NCI-H774 (cell line): Measurements from ENCODE around the gene ARHGAP24.

Experiments used
- DNase-seq: peaks from one replicate; lab custom pipeline; 2025; lab: John Stamatoyannopoulos, UW

Gene ARHGAP24

GRCh38 chr4:85580489-85580888 lies 105.5 kb downstream of the ARHGAP24 start:
- no peak for DNase-seq

- DNase-seq, result no peak
These were observed 113.0 kb downstream of the ARHGAP24 start for GRCh38 chr4:85587952-85588351.

DNA sequence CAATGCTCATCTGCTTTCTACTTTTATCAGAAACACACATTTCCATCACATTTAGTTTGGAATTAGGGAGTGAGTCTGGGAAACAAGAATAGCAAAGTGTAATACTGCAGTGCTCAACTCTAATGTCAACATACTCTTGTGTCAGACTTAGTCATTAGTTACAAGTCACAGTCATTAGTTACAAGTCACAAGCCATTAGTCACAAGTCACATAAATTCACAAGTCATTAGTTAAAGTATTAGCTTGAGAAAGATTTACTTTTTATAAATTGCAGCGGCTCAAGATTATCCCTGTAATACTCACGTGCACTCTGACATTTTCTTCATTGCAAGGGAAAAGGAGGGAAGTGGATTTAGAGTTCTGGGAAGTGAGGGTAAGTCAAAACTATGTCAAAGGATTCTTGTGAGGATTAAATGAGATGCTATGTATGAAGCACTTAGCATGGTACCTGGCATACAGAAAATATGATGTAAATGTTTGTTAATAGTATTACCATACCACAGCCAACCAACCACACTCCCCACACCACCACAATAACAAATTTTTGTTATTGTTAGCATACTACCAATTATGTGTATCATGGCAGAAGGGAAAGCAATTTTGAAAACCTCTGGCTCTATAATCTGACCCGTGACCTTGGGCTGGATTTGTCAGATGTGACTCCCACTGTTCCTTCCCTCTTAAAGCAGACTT lies 116.6 kb downstream of the ARHGAP24 start:
- DNase-seq, result no peak

GRCh38 chr4:85595098-85595775 lies 120.3 kb downstream of the ARHGAP24 start:
- no peak for DNase-seq

- DNase-seq, result no peak
These were observed 121.0 kb downstream of the ARHGAP24 start for GRCh38 chr4:85595796-85596559.

DNA sequence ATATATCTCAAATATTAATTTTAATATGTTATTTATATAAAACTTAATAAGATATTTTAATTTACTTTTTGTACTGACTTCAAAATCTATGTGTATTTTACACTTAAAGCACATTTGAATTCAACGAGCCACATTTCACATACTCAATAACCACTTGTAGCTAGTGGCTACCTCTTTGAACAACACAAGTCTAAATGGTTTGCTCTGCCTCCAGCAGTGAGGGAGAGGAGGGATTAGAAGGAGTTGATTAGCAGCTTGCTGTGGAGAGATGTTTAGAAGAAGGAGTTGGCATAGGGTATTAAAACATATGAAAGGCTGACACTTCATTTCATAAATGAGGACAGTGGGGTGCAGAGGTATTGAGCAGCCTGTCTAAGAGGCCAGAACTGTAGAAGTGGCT lies 124.0 kb downstream of the ARHGAP24 start:
- no peak for DNase-seq

GRCh38 chr4:85600501-85600900 lies 125.6 kb downstream of the ARHGAP24 start:
- no peak for DNase-seq

- no peak for DNase-seq
These were observed 128.7 kb downstream of the ARHGAP24 start for GRCh38 chr4:85603437-85604336.

GRCh38 chr4:85606505-85606904 lies 131.6 kb downstream of the ARHGAP24 start:
- DNase-seq, result no peak

- DNase-seq, result peak; percentile 51
These were observed 132.7 kb downstream of the ARHGAP24 start for GRCh38 chr4:85607624-85608023.

GRCh38 chr4:85610450-85610849 lies 135.5 kb downstream of the ARHGAP24 start:
- no peak for DNase-seq

DNA sequence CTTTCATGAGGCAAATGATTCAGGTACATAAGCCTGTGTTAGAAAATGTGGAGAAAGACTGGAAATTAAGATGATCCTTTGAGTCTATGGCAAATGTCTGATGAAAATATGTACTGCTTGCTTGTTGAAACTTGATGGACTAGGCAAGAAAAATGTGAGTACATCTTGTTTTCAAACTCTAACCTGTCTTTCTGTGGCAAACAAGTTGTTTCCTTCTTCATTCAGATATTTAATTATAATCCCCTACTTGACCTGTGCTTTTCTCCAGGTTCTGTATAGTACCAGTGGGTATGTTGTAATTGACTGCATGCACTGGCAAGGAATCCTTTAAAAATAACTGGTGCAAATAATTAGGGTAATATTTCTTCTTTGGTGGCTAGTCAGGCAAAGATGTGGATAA lies 136.7 kb downstream of the ARHGAP24 start:
- no peak for DNase-seq

- no peak for DNase-seq
These were observed 139.0 kb downstream of the ARHGAP24 start for GRCh38 chr4:85613901-85614300.

- no peak for DNase-seq
These were observed 141.0 kb downstream of the ARHGAP24 start for GRCh38 chr4:85615952-85616351.

DNA sequence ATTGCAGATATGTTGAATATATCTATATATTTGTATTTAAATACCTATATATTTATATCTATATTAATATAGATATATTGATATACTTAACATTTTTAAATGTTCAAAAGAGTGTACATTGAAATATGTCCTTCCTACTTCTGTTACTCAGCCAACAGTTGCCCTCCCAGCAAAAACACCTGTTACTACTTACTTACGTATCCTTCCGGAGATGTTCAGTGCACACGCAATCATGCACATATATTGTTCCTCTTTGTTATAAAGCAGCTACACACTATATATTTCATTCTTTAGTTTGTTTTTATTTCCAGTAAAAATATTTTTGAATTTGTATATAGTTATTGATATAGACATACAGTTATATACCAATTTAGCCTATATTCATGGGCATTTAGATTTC lies 142.3 kb downstream of the ARHGAP24 start:
- no peak for DNase-seq

DNA sequence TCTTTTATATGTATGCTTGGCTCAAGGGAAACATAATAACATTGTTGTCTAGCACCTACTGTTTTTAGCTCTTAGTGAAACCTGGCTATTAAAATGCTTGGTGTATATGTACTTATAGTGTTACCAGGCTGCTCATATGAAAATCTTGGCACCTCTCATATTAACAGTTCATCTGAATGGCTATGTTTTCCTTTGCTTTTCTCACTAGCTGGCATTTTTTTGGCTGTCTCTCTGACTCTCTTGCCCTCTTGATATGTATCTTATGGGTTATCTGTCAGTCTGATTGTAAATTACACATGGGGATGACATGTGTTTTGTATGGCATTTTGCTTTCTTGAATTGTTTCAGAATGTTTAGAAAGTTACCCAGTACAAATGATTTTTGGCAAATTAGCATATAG lies 158.0 kb downstream of the ARHGAP24 start:
- no peak for DNase-seq

DNA sequence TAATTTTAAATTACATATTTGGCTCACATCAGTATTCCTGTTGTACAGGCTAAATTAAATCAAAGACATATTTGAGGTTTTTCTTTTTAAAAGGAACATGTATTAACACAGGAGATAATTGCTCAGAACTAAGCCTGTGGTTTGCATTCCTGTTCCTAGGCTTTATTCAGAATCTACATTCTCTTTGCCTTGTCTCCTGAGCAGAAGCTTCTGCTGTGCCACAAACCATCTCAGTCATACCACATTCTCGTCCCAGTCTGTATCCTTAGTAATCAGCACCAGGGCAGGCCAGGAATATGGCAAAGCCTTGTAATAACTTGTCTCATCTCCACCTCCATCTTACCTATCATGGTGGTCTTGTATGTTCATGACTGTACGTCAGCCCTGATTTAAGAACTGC lies 162.8 kb downstream of the ARHGAP24 start:
- no peak for DNase-seq

DNA sequence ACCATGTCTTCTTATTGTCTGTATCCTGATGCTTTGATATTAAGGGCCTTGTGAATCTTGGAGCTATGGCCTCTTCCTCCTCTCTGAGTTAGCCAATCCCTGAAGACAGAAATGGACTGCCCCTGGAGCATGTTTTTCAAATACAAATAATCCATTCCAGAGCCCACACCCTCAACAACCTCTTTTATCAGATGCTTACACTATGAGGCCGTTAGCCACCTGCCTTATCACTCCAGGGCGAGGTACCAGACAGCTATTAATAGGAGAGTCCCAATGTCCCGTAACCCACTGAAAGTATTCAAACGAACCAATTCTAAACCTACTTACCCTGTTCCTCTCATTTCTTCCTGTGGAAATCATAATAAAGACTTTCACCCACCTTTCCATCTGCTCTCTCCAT lies 165.0 kb downstream of the ARHGAP24 start:
- no peak for DNase-seq

DNA sequence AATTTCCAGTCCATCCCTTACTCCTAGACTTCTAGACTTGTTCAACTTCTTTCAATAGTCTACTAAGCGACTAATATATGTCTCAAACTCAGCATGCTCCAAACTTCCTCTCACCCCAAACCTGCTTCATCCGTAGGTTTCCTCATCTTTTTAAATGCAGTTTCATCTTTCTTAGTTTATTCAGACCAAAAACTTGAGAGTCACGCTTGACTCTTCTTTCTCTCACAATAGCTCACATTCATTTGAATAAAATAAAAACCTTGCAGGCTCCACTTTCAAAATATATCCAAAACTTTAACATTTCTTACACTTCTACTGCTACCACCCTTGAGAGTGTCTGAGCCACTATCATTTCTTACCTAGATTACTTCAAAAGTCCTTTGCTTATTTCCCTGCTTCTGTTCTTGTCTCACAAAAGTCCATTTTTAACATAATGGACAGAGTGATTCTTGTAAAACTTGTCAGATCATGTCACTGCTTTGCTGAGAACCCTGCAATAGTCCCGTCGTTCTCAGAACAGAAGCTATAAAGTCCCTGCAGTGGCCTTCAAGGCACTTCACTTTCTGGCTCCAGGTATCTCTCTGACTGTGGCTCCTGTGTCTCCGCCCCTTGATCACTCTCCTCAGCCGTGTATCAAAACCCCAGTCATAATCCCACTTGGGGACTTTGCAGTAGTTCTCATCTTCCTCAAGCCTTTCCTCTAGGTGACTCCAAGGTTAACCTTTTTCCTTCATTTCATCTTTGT lies 167.6 kb downstream of the ARHGAP24 start:
- DNase-seq, result no peak

GRCh38 chr4:85644061-85644460 lies 169.1 kb downstream of the ARHGAP24 start:
- DNase-seq, result no peak

DNA sequence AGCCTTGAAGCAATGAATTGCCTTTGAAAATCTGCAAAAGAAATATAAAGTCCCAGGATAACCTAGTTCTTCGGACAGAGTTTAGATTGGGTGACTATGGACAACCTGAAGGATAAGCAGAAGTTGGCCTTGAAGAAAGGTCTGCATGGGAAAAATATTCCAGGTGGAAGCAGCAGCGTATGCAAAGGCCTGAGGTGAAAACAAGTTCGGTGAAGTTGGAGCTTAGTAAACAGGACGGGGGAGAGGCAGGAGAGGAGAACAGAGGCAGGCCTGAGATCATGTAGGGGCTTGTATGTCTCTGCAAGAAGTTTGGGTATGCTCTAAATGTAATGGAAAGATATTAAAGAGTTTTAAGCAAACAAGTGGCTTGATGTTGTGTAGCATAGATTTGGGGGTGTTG lies 176.0 kb downstream of the ARHGAP24 start:
- no peak for DNase-seq
